GM19463 (cell line): ENCODE data around the gene FOXP2.
A peak's percentile ranks its signal among the peaks of the same experiment; 100 is the strongest.
"Not testable (repeated sequence)": the region's sequence is repeated elsewhere in the genome, so short reads cannot be mapped to it uniquely, and the experiment has no call there.

Experiments used
- ATAC-seq: cut with Tn5 transposase; IDR thresholded peaks from one replicate; pipeline ENCODE4 v1.9.1; 2021; ENCODE audit warnings: mild to moderate bottlenecking, moderate library complexity; ENCODE audit not compliant: unreplicated experiment

The FOXP2 gene

DNA sequence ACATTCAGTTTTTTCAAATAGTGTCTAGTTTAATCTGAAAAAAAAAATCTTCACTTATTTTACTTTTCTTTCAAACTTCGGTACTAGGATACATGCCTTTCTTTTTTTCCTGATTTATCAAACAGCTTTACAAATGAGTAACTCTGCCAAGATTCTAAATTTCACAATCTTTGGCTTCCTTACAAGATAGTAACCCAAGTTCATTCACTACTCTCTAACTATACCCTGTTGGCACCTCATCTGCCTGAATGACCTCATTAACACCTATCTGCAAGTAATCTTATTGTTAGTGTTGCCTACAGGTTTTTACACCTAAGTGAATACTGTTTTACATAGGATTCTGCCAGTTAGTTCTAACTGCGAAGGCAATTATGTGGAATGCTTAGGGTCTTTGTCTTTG is 159.8 kb downstream of the FOXP2 start:
- no peak for ATAC-seq

DNA sequence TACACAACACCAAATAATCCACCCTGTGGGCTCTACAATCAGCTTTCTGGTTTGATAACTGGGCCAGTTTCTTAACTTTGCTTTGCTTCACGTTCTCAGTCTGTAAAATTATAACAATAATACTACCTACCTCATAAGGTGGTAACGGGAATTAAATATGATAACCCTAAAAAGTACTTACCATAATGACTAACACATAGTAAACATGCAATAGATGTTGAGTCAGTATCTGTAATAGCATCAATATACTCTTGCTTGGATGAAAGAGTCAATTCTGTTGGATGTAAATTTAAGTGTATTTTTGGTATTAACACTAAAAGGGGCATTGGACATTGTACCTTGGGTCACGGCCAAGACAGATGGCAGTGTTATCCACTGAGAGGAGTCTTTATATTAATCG is 160.5 kb downstream of the FOXP2 start:
- ATAC-seq: no peak

DNA sequence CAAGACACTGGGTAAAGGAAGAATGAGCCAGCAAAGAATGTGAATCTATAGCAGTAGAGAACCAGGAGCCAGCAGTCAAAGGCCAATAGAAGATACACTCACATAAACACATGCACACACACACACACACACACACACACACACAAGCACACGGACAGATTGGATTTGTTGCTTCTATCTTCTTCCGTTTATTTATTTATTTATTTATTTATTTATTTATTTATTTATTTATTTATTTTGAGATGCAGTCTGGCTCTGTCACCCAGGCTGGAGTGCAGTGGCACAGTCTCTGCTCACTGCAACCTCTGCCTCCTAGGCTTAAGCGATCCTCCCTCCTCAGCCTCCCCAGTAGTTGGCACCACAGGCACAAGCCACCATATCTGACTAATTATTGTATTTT is 166.3 kb downstream of the FOXP2 start:
- not testable (repeated sequence) for ATAC-seq

DNA sequence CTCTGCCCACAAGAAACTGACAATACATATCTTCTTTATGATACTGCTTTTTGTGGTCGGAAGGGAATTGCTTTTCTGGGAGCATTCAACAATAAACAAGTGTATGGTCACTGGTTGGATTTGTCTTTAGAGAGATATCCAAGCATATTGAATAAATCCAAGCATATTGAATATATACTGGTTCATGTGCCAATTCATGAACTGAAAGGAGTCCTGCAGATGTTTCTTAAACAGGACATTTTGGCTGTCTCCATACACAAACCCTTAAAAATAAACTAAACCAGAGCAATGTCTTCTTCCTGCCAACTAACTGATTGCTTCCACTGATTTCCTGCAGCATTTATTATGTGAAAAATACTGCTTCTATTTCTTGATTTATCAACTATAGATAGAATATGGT is 173.9 kb downstream of the FOXP2 start:
- no peak for ATAC-seq

DNA sequence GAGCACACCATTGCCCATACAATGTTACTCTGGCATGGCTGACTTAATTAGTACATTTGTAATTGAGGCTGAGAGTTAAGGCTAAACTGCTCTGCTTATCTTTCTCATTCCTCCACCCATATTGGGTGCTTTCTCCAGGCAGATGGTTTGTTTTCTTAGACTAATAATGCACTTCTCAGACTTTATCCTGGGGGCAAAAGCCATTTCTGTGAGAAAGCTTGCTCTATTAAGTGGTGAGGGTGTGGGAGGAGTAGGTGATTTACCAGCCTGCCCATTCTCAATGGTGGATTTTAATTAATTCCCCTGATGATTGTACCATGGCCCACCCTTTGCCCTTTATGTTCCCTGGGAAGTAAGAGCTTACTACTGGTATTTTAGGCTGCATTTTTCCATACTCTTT is 174.8 kb downstream of the FOXP2 start:
- ATAC-seq: no peak

DNA sequence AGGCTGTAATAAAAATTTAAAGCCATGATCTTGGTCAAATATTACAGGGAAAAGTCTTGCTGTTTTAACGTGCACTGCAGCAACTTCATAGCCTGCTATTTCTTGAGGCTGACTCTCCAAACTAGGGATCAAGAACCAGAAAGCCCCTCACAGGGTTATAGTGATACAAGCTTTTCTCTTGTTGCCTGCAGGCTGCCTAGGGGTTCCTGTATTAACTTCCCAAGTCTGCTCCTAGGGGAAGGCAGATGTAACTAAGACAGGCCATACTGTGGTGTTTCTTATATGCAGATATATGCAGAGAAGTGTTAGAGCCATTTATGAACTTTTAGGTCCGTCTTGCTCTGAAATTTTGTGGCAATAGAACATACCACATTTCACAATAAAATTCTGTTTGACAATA is 175.7 kb downstream of the FOXP2 start:
- ATAC-seq: no peak

DNA sequence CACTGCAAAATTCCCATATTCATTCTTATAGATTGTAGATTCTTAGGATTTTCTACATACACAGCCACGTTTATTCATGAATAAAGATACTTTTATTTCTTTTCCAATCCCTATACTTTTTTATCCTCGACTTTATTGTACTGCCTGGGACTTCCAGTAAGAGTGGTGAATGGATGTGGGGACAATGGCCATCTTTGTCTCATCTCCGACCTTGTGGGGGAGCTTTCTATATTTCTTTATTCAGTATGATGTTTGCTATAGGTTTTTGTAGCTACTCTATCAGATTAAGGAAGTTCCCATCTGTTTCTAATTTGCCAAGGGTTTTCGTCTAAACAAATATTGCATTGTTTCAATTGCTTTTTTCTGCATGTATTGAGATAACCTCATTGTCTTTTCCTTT is 184.3 kb downstream of the FOXP2 start:
- no peak for ATAC-seq

DNA sequence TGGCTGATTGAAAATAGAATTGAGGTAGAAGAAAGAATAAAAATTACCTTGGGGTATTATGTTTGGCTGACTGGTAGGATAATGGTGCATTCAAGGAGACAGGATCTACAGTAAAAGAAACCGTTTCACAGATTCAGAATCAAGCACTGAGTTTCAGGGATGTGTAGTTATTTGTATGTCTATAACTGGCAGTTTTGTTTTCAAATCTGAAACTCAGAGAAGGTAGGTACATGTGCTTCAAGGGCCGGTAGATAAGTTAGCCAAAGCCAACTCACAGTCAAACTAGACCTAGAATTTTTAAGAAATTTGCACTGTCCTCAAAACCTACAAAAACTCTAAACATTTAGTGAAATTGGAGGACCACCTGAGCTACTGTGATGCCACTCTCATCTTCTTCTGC is 191.5 kb downstream of the FOXP2 start:
- no peak for ATAC-seq

DNA sequence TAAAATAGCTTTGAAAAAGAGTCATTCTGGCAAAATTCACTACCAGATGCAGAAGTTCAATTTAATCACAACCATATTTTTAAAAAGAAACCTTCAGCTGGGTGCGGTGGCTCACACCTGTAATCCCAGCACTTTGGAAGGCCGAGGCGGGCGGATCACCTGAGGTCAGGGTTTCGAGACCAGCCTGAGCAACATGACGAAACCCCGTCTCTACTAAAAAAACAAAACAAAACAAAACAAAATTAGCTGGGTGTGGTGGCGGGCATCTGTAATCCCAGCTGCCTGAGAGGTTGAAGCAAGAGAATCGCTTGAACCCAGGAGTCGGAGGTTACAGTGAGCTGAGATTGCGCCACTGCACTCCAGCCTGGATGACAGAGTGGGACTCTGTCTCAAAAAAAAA is 194.2 kb downstream of the FOXP2 start:
- not testable (repeated sequence) for ATAC-seq

DNA sequence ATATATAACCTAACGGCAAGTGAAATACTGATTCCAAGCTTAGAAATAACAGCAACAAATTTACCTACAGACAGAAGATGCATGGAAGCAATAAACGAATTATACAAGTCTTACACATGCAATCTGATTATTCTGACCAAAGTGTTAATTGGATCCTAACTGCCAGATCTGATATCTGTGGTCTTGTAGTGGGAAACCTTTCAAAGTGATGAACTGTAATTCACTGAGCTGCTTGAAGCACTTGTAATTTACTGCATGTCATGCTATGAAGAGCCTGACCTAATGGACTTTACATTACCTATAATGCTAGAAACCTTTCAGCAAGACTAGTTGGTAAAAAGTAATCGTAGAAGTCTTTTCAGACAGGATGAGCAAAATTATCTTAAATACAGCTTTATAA is 205.6 kb downstream of the FOXP2 start:
- no peak for ATAC-seq

DNA sequence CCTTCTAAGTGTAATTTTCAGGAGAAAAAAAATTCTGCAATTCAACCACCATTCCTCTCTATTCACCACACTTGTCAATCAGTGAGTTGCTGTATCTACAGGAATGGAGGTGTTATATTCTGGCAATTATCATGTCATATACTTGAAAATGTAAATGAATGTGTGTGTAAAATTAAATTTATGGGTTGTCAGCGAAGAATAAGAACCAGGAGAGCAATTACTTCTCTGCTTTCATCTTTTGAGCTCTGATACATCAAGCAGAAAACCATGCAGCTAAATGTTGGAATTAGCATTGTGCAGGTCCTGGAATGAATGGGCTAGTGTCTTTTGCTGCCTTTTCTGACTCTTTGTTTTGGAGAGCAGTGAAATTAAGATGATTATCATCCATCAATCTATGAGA is 207.6 kb downstream of the FOXP2 start:
- no peak for ATAC-seq

DNA sequence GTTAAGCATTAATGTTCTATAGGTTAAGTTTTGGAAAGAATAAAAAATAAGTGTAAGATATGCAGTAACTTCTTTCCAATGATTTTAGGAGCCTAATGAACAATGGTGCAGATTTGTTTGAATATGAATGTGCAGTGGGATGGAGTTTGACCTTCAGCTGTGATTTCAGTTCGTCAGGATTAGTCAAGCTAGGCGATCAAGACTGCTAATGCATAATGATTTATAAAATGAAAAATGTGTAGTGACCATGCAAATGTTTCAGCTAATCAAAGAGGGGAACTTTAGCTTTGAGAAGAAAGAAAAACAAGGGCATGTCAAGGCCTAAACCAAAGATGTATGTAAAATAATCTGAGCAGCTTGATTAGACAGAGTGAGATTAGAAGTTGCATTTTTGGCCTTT is 208.5 kb downstream of the FOXP2 start:
- no peak for ATAC-seq

DNA sequence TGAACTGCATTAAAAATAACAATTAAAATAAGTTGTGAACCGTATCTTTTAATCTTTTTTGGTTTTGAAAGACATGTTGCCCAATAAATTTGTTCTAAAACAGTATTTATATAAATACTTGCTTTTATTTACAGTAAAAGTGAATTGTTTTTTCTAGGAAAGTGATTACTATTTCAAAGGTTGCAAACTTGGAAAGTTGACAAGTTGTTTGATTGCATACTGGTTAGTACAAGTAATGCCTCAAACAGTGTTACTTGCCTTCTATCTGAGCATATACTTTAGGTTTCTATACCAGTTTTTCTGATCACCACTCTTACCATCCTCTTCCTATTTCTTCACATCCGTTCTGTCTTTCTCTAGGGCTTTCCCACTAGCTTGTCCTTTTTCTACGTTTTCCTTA is 212.6 kb downstream of the FOXP2 start:
- no peak for ATAC-seq

DNA sequence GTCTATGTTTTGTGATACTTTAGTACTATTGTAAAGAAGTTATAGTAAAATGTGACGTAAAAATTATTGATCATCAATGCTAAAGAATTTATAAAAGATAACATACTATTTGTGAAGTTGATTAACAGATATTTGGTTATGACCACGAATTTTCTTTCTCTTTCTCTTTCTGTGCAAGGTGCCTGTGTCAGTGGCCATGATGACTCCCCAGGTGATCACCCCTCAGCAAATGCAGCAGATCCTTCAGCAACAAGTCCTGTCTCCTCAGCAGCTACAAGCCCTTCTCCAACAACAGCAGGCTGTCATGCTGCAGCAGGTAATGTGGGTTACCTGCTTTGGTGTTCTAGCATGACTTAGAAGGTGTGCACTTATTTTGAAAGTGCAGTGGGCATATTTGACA is 213.7 kb downstream of the FOXP2 start:
- ATAC-seq: no peak

DNA sequence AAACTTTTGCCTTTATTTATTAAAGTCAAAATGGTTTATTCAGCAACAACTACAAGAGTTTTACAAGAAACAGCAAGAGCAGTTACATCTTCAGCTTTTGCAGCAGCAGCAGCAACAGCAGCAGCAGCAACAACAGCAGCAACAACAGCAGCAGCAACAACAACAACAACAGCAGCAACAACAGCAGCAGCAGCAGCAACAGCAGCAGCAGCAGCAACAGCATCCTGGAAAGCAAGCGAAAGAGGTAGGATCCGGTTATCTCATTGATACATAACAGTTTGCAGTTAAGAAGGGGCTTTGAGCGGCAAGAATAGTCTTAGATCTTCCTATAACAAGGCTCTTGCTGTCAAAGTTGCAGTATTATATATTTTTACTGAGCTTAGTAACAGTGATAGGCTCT is 215.1 kb downstream of the FOXP2 start:
- ATAC-seq: no peak

DNA sequence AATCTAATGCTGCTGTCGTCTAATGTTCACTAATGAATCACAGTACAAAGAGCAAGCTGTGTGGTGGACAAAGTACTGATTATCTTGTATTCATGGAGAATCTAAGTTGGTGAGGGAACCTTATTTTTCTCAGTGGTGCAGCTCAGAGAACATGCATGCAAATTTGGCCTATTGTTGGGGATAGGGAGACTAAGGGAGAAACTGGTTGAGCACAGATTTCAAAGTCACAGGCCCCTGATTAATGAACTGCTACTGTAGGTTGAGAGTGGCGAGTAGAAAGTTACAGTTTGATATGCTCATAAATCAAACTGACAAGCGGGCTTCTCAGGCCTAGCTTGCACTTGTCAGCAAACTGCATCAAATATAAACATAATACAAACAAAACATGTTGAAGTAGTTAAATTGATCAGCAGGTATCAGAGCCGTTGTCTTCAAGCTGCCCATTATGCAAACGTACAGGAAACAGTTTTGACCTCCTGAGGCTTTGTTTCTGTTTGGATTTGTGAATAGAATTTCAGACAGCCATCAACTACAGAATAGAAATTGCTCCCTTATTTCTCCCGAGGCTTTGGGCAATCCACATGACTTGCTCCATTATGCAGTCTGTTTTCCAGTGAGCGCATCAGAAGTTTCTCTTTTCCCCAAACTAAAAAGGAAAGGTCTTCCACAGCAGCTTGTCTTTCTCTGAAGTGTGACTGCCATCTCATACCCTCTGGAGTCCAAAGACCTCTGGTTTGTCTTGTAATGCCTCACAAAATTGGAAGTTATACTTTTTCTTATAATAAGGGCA is 215.8 kb downstream of the FOXP2 start:
- peak; percentile 37 for ATAC-seq

DNA sequence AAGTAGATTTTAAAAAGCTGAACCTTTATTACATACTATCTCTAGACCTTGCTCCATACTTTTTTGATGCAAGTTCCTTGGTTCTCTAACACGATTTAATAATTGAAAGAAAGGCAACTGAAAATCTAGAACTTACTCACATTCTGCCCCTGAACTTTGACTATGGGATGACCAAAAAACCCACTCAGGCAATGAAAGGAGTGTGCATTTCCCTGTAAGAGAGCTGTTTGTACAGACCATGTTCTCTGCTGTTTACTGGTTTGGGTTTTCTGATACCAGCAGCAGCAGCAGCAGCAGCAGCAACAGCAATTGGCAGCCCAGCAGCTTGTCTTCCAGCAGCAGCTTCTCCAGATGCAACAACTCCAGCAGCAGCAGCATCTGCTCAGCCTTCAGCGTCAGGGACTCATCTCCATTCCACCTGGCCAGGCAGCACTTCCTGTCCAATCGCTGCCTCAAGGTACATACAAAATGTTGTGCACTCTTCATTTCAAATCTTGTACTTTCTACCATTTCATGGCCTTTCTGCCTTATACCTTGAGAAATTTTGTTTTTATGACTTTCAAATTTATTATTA is 216.7 kb downstream of the FOXP2 start:
- ATAC-seq: no peak

DNA sequence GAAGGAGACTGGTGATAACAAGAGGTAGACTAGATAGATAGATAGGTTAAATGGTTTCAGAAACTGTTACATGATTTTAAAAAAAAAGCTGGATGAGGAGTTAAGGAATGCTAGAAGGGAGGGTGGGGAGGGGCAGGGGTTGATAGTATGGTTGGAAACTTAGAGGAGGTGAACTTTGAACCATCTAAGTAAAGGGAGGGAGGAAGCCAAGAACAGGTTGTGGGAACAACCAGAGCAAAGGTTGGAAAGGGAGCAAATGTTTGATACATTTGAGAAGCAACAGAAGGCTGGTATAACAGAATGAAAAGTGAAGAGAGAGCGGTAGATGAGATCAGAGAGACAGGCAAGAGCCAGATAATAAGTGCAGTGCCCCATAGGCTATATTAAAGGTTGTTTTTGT is 224.8 kb downstream of the FOXP2 start:
- ATAC-seq: no peak

DNA sequence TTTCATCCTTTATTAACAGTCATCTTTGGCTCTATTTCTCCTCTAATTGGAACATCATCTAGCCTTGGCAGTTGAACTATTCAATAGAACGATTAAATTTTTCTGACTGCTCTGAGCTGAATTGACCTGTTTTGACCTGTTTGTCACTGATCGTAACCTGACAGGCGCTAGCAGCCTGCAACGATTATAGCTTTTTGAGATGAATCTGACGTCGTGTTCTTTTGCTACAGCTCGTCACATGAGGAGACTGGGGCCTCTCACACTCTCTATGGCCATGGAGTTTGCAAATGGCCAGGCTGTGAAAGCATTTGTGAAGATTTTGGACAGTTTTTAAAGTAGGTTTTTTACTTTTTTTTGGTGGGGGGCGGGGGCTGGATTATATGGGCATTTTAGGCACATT is 229.8 kb downstream of the FOXP2 start:
- ATAC-seq: no peak

DNA sequence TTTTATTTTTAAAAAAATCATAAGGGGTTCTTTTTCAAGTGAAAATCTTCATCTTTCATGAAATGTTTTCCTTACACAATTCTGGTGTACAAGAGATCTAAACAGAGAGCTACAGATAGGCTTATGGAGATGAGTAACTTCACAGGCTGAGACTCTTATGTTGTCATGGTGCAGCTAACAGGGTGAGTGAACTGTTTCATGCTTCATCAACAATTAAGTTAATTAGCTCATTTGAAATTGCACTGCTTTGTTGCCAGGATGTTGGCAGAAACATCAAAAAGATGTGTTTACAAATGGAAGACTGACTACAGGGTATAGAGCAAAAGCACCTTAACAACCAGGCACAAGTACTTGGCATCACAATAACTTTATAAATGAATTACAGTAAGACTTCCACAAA is 230.8 kb downstream of the FOXP2 start:
- no peak for ATAC-seq

DNA sequence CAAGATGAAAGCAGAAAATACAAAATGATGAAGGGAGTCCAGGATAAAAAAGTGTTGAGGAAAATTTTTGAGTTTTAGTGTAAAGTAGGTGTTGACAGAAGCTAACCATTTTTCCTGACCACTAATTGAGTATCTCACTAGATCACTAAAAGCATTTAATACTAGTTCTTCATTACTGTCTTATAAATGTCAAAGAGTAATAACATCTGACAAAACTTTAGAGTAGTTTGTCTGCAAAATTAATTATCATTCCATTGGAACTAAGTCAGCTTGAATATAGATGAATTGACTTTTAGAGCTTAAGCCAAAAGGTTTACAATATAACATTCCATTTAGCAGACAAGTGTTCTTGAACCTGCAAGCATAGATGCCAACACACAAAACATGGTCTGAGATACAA is 232.9 kb downstream of the FOXP2 start:
- ATAC-seq: no peak

DNA sequence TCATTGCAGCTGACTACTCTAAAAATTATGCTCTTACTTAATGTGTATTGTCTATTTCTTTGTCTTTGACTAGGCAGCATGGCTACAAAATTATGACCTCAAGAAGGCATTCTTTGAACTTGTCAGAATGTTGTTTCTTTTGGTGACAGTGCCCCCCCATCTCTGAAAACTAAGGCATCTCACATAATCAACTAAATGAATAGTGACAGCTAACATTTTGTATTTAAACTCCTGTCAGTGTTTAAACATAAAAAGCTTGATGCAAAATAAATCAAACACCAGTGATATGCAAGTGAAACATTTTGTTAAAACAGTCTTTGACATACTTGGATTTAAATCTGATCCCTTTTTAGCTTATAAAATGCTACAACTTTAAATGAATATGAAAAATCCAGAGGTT is 233.5 kb downstream of the FOXP2 start:
- ATAC-seq: no peak

DNA sequence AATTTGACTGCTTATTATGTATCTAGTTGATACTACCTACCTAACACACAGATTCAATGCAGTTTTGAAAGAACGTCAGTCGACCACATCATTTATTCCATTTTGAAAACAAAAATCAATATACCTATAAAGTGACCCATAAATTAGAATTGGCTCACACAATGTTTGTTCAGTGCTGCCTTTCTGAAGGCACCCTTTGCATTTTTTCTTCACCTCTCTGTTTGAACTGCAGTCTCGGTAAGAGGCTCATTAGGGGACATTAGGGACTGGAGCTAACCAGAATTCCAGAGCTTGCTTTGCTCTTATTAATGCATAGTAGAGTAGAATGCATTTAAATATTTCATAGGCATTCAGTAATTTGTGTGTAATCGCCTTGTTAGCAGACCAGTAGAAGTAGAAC is 234.1 kb downstream of the FOXP2 start:
- no peak for ATAC-seq
